GM18499 (cell line): ENCODE measurements around the gene INHBC.

ENCODE experiments used
- ATAC-seq: cut with Tn5 transposase; IDR thresholded peaks from one replicate; pipeline ENCODE4 v1.9.1; 2021; ENCODE audit warnings: moderate number of reproducible peaks; ENCODE audit not compliant: insufficient read depth, unreplicated experiment

Gene INHBC

GRCh38 chr12:57452181-57452936 is 17.8 kb downstream of the INHBC start:
- no peak for ATAC-seq

DNA sequence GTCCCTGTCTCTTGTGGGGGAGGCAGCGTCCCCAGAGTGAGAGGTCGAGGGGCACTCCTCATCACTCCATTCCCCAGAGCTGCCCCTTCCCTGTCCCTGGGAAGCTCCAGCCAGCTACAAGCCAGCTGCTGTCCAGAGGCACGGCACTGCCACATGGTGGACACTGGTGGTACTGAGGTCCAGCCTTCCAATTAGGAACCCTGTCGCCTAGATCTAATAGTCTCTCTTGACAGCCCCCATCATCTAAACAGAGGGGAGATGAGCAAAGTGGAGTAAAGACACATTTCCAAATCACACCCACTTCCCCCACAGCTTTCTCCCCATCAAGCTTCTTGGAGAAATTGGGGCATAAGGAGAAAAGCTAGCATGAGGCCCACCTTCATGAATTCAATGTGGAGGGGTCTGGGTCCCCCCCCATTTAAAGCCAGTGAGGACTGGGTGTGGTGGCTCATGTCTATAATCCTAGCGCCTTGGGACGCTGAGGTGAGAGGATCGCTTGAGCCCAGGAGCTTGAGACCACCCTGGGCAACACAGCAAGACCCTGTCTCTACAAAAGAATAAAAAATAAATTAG is 18.4 kb downstream of the INHBC start:
- ATAC-seq, result no peak

- ATAC-seq, result no peak
Measured at GRCh38 chr12:57454213-57454565, 19.6 kb downstream of the INHBC start.

- no peak for ATAC-seq
Measured at GRCh38 chr12:57454566-57455373, 20.2 kb downstream of the INHBC start, which contains the start of gene INHBE. Gene INHBE, plus strand, starts transcription at chr12:57455307. Its CDS starts 230 bp downstream, at chr12:57455537.

- ATAC-seq, result no peak
Measured at GRCh38 chr12:57455374-57456144, 21.0 kb downstream of the INHBC start.

DNA sequence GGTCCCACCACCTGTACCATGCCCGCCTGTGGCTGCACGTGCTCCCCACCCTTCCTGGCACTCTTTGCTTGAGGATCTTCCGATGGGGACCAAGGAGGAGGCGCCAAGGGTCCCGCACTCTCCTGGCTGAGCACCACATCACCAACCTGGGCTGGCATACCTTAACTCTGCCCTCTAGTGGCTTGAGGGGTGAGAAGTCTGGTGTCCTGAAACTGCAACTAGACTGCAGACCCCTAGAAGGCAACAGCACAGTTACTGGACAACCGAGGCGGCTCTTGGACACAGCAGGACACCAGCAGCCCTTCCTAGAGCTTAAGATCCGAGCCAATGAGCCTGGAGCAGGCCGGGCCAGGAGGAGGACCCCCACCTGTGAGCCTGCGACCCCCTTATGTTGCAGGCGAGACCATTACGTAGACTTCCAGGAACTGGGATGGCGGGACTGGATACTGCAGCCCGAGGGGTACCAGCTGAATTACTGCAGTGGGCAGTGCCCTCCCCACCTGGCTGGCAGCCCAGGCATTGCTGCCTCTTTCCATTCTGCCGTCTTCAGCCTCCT is 21.6 kb downstream of the INHBC start:
- no peak for ATAC-seq

- ATAC-seq, result no peak
Measured at GRCh38 chr12:57456737-57457490, 22.3 kb downstream of the INHBC start.

DNA sequence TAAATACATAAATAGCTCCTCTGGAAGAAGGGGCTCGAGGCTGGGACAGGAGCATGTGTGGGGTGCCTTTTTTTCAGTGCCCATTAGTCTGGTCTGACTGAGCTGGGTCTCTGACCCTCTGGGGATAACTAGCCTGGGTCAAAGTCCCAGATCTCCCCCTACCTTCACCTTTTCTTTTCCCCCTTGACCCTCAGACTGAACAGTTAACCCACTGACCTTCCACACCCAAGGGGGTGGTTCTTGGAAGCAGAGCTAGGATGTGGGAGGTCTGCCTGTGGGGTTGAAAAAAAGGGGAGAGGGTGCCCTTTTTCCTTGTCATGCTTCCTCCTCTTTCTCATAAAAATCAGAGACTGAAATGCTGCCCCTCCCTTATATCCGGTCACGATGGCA is 24.1 kb downstream of the INHBC start:
- no peak for ATAC-seq

GRCh38 chr12:57459055-57459749 is 24.6 kb downstream of the INHBC start:
- ATAC-seq, result peak; percentile 36

DNA sequence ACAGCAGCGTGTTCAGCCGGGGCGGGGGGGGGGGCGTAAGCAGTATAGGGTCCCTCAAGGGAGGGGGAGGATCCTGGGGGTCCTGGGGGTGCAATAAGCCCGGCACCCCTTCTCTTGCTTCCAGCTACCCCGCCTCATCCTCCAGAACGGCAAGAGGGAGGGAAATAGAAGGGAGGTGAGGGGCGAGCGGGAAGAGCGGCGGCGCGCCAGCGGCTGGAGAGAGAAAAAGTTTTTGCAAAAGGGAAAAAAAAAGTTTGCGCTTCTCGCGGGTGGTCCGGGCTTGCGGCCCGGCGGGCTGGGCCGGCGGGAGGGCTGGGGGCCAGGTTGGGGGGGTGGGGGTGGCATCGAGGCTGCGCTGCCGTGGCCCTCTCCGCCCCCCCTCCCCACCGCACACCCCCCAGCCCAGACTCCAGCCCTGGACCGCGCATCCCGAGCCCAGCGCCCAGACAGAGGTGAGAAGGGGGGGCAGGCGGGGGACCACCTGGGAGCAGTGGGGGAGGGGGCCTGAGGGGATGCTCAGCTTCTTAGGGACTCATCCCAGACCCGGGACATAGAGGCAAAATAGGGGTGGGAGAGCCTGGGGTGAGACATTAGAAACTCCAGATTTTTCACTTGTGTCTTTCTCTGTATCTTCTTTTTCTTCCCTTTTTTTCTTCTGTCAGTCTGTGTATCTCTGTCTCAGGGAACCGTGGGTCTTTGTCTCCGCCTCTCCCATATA is 25.3 kb downstream of the INHBC start, which contains the start of gene GLI1:
Gene GLI1, plus strand, starts transcription at position 36 of the 718 bp plus-strand sequence. CDS start 3,907 bp downstream, outside the sequence.
- no peak for ATAC-seq

DNA sequence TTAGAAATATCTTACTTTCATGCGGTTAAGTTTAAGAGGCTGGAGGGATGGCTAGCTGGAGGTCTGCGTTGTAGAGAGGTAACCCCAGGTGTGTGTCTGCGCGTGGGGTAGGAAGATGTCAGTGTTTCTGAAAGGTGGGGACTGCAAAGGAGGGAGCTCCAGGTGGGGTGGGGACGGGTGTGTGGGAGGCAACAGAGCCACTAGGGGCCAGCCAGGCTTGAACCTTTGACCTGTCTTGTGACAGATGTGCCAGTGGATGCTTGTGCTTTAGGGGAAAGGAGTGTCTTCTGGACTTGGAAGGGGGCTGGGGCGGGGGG is 25.8 kb downstream of the INHBC start:
- no peak for ATAC-seq

GRCh38 chr12:57460841-57461275 is 26.3 kb downstream of the INHBC start:
- no peak for ATAC-seq

GRCh38 chr12:57461276-57461916 is 26.8 kb downstream of the INHBC start:
- no peak for ATAC-seq

DNA sequence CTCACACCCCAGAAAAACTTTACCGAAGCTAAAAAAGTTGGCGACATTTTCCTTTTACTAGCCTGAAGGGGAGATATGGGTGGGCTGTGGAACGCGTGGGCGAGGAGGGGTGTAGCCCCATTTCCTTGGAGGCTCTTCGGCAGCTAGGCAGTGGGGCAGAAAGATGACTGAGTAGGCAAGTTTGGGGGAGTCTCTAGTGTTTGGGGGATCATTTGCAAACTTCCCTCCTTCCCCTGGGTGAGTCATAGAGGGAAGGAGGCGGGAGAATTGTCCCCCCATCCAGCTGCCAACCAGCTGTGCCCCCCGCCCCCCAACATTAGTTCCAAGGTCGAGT is 27.3 kb downstream of the INHBC start:
- ATAC-seq, result no peak

DNA sequence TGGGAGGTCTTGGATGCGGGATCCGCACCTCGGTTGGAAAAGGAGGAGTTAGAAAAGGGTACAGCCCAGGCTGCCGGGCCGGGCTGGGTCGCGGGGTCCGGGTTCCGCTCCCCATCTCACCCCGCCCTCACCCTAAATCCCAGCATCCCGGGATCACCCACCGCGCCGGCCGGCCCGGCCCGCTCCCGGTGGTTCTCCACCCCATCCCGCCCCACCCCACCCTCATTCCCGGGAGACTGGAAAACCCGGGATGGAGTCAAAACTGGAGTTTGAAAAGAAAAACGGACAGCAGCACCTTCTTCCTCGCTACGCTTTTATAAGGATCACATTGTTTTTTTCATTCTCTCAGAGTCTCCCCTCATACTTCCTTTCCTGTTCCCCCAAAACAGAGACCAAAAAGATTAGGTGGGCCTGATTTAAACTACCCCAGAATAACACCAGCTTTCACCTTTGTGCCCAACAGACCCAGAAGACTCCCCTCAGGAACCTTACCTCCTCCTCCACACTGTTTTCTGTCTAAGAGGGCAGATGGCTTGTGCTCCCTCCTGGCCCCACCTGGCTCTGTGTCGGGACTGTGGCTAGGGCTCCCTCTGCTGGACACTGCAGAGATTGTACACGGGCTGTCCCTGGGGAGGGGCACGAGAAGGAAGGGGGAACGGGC is 27.8 kb downstream of the INHBC start:
- peak; percentile 50 for ATAC-seq

DNA sequence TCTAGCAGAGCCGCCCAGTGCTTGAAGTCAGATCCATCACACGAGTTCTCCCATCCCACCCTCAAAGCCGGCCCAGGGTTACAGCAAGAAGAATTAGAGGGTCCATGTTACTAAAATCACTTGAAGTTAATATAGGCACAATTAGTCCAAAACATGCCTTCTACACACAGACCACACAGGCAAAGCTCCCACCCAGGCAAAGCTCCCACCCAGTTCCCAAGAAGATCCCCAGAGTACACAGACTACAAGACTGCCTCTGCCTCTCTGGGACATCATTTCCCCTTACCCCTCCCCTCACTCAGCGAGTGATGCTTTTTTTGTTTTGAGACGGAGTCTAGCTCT is 28.3 kb downstream of the INHBC start:
- ATAC-seq, result no peak

DNA sequence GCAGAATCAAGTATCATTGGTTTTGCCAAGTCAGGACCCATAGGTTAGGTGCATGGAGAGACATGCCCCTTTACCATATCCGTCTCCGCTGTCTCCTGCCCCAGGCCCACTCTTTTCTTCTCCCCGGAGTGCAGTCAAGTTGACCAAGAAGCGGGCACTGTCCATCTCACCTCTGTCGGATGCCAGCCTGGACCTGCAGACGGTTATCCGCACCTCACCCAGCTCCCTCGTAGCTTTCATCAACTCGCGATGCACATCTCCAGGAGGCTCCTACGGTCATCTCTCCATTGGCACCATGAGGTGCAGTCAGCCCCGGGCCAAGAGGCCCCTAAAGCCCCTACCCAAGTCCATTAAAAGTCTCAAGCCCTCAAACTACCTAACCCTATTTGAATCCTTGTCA is 30.0 kb downstream of the INHBC start:
- ATAC-seq, result no peak
